Measurements from ENCODE around the gene SLC15A2.
"Not testable (repeated sequence)": the region's sequence is repeated elsewhere in the genome, so short reads cannot be mapped to it uniquely, and the experiment has no call there.

SLC15A2 gene

DNA sequence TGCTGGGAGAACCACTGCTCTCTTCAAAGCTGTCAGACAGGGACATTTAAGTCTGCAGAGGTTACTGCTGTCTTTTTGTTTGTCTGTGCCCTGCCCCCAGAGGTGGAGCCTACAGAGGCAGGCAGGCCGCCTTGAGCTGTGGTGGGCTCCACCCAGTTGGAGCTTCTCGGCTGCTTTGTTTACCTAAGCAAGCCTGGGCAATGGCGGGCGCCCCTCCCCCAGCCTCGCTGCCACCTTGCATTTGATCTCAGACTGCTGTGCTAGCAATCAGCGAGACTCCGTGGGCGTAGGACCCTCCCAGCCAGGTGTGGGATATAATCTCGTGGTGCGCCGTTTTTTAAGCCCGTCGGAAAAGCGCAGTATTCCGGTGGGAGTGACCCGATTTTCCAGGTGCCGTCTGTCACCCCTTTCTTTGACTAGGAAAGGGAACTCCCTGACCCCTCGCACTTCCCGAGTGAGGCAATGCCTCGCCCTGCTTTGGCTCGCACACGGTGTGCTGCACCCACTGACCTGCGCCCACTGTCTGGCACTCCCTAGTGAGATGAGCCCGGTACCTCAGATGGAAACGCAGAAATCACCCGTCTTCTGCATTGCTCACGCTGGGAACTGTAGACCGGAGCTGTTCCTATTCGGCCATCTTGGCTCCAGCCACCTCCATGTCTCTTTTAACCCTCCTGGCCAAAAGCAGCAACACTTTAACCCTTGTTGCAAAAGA lies 44.1 kb downstream of the SLC15A2 start:
- not testable (repeated sequence) for DNase-seq

GRCh38 chr3:121941592-121941991 lies 47.4 kb downstream of the SLC15A2 start:
- DNase-seq, result no peak

- no peak for DNase-seq
These were observed 48.0 kb downstream of the SLC15A2 start for GRCh38 chr3:121942116-121942786.

- no peak for DNase-seq
These were observed 49.2 kb downstream of the SLC15A2 start for GRCh38 chr3:121943431-121943830.

DNA sequence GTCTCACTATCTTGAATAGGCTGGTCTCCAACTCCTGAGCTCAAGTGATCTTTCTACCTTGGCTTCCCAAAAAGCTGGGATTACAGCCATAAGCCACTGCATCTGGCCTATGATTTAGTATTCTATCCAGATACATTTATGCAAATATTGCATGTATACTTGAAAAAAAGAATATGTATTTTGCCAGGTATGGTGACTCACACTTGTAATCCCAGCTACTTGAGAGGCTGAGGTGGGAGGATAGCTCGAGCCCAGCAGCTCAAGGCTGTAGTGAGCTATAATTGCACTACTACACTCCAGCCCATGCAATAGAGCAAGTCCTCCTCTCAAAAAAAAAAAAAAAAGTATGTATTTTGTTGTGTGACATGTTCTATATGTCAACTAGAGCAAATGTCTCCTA lies 54.4 kb downstream of the SLC15A2 start:
- DNase-seq, result no peak

DNA sequence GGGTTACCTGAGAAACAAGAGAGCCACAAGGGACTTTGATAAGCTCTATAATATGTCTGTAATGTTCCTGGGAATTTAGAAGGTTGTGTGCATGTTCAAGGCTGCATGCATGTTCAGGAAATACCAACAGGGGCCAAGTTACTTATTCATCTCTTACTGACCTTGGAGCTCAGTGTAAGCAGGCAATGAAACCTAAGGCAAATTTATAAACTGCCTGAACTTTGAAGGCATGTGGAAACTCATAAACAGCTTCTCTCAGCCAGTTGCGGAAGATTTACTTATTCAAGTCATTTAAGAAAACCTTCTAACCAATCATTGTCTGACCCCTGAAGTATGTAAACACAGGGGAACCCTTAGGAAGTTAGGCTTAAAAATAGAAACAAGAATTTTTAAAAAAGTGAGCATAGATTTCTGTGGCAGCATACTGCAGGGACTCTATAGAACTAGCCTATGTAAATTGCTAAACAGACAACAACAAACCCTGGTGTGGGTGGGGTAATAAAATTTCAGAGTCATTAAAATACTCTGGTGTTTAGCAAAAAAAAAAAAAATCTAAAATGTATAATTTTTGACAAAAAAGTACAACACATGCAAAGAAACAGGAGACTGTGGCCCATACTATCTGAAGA lies 57.2 kb downstream of the SLC15A2 start:
- DNase-seq, result no peak

- no peak for DNase-seq
These were observed 62.2 kb downstream of the SLC15A2 start for GRCh38 chr3:121956363-121956762.

GRCh38 chr3:121957674-121958415 lies 63.6 kb downstream of the SLC15A2 start:
- DNase-seq, result no peak

- no peak for DNase-seq
These were observed 64.6 kb downstream of the SLC15A2 start for GRCh38 chr3:121958801-121959200.

- DNase-seq, result no peak
These were observed 67.1 kb downstream of the SLC15A2 start for GRCh38 chr3:121961283-121961682.

GRCh38 chr3:121962443-121962842 lies 68.2 kb downstream of the SLC15A2 start:
- no peak for DNase-seq

DNA sequence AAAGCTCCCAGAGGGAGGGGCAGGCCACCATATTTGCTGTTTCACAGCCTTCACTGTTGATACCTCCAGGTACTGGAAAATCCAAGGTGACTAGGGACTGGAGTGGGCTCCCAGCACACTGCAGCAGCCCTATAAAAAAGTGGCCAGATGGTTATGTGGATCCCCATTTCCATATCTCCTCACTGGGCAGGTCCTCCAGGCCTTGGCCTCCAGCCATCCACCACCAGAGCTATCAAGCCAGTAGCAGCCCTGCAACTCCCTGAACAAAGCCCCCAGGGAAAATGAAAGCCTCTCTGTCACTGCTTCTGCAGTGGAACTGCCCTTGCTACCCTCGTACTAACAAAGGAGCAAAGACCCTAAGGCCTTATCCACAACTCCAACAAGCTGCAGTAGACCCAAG lies 69.4 kb downstream of the SLC15A2 start:
- DNase-seq, result no peak

DNA sequence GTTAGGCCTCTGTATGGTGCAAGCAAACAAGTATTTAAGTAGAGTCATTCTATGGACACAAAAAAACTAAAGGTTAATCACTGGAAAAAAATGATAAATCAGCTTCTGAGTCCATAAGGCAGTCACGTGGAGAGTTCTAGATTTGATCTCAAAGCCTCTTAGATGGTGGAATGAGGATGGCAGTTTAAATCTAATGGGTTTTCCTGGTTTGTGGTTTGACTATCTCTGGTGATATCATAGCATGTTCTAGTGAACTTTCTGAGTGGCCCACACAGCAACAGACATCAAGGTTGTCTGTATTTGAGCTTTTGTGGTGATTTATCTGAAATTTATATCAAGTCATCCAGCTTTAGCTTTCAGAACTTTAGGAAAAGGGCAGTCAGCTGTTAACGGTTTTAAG lies 75.4 kb downstream of the SLC15A2 start:
- DNase-seq, result no peak

DNA sequence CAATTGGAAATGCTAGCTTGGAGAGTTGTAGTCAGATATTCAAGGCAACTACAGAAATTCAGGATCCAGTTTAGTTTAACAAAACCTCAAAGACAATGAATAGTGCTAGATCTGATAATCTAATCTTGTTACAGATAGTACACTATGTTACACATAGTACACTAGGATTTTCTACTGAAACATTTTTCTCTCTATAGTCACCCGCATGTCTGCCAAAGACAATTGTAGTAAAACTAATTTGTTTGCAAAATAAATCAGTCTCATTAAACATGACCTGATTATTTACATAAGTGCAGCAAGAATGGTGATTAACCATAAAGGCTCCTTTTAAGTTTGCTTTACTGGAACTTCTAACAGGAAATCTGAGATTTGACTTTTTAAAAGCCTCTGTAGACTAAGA lies 75.8 kb downstream of the SLC15A2 start:
- no peak for DNase-seq

DNA sequence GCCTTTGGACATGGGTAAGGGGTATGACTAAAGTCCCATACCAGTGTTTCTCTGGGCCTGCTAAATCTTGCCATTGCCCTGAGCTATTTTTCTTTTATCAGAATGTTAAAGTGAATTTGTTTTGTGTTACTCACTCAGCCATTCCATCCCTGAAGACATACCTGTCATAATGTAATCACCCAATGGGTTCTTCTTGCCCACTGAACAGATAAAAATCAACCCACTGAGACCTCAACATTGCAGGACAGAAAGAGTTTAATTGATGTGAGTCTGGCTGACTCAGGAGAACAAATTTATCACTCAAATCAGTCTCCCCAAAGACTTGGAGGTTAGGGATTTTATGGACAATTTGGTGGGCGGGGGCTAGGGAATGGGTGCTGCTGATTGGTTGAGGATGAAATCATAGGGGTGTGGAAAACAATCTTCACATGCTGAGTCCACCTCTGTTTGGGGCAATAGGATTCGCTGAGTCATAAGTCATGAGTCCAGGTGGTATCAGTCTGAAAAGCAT lies 80.5 kb downstream of the SLC15A2 start:
- no peak for DNase-seq

- DNase-seq, result no peak
These were observed 81.6 kb downstream of the SLC15A2 start for GRCh38 chr3:121975702-121976302.

GRCh38 chr3:121976727-121977126 lies 82.5 kb downstream of the SLC15A2 start:
- DNase-seq, result no peak

DNA sequence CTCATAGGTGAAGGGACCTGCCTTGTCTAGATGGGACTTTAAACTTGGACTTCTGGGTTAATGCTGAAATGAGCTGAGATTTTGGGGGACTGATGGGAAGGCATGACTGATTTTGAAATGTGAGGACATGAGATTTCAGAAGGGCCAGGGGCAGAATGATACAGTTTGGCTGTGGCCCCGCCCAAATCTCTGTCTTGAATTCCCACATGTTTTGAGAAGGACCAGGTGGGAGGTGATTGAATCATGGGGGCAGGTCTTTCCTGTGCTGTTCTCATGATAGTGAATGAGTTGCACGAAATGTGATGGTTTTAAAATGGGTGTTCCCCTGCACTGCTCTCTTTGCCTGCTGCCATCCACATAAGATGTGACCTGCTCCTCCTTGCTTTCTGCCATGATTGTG lies 85.0 kb downstream of the SLC15A2 start:
- no peak for DNase-seq

DNA sequence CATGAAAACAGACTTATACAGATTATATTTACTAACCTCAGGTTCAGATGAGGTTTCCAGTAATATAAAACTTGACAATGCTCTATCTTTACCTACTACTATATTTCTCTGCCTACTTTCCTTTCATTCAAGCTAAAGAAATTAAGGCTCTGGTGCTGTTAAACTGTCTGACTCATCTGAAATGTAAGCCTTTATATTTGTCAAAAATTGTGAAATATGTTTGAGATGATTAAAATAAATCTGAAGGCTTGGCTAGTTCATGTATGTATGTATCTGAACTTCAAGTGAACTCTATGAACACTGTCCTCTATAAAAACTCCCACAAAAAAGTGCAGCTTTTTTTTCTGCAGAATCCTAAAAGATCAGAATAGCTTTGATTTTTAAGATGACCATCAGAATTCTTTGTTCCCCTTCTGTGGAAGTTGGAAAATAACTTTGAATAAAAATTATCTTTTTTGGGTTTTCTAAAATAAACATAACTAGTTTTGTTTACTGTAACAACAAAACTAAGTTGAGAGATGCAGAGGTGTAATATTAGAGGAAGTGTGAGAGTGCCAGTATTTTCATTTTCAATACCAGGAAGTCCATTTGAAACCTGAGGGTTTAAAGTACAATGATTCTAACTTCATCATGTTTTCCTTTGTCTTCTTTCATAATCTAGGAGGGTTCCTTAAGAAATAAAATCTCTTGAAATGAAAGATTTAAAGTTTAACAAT lies 85.7 kb downstream of the SLC15A2 start:
- DNase-seq, result no peak

GRCh38 chr3:121980450-121980796 lies 86.2 kb downstream of the SLC15A2 start:
- no peak for DNase-seq

- no peak for DNase-seq
These were observed 87.3 kb downstream of the SLC15A2 start for GRCh38 chr3:121981473-121981872.

DNA sequence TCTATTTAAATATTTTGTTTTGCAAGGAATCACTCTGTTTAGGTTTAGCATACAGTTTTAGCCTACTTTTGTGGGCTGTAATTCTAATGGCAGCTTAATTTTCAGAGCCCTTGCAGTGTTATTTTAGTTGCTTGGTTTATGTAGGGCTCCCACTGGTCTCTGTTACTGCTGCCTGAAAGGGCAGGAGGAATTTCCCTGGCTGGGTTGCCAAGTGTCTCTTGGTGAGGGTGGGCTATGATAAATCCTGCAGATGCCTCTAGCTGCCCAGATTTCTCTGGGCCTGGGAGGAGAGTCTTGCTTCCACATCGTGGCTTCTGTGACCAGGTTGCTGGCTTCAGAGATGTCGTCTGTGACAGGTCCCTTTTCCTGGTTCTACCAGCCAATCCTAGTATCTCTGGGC lies 91.6 kb downstream of the SLC15A2 start:
- no peak for DNase-seq
